ENCODE data around the gene XYLT1.
A peak's percentile ranks its signal among the peaks of the same experiment; 100 is the strongest.

Gene XYLT1

DNA sequence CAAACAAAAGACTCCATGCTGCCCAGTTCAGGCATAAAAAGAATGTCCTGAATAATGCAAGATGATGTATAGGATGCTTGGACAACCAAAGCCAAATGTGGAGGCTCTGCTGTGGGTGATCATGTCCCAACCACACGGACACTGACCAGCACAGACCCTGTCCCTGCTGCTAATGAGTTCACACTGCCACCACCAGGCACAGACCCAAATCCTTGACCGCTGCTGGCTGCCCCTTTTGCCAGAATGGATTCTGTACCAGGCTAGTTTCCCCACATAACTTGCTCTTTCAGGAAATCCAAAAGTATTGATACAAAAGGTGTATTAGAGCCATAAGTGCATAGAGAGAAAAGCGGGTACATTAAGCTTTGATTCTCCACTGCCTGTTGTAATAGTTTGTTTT is 60.9 kb downstream of the XYLT1 start:
- FAIRE-seq (no peak), DNase-seq (ENCODE audit: insufficient read length, low spot score) (no peak)
- no peak for TF ChIP-seq POU2F2 (IDR thresholded peaks at IDR 0.05; ENCODE audit: low read depth, low read length)
- TF ChIP-seq PAX5 (IDR thresholded peaks at IDR 0.05; ENCODE audit: insufficient read depth, low read length, severe bottlenecking), result no peak
- no peak for TF ChIP-seq SPI1 (IDR thresholded peaks at IDR 0.05; ENCODE audit: low read depth, low read length)
- TF ChIP-seq POLR2AphosphoS5 (IDR thresholded peaks at IDR 0.05; ENCODE audit: low read depth, low read length), result no peak
- no peak for TF ChIP-seq POLR2A (IDR thresholded peaks at IDR 0.05; ENCODE audit: low read depth, low read length)
- TF ChIP-seq TAF1 (IDR thresholded peaks at IDR 0.05; ENCODE audit: low read depth, low read length), result no peak

DNA sequence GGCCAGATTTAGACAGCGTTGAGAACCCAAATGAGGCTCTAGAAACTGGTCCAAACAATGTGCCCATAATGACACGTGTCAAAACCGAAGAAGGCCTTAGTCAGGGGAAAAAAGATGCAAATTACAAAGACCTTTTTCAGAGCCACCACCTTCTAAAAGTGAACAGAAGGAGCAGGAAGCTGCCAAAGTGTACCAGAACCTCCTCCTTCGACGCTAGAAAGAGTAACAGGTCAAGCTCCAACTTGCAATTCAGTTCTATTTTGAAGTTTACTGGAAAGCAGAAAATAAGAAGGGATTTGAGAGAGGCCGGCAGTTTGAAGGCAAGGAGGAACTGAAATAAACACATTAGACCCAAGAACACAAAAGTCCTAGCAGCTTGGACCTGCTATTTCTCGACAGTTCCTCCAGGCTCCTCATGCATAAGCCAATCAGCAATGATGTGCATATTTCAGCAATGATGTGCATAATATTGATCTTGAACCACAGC is 61.8 kb downstream of the XYLT1 start:
- TF ChIP-seq SPI1 (IDR thresholded peaks at IDR 0.05; ENCODE audit: low read depth, low read length), result peak; percentile 80
- TF ChIP-seq PAX5 (IDR thresholded peaks at IDR 0.05; ENCODE audit: insufficient read depth, low read length, severe bottlenecking), result no peak
- TF ChIP-seq TAF1 (IDR thresholded peaks at IDR 0.05; ENCODE audit: low read depth, low read length), result no peak
- peak; percentile 69; the same call in 1 of the 2 replicates for TF ChIP-seq POLR2AphosphoS5 (IDR thresholded peaks at IDR 0.05; ENCODE audit: low read depth, low read length)
- peak; percentile 74 for TF ChIP-seq POLR2A (IDR thresholded peaks at IDR 0.05; ENCODE audit: low read depth, low read length)
- peak; percentile 62 for TF ChIP-seq POU2F2 (IDR thresholded peaks at IDR 0.05; ENCODE audit: low read depth, low read length)
- FAIRE-seq (peak; percentile 84), DNase-seq (ENCODE audit: insufficient read length, low spot score) (peak; percentile 37)

DNA sequence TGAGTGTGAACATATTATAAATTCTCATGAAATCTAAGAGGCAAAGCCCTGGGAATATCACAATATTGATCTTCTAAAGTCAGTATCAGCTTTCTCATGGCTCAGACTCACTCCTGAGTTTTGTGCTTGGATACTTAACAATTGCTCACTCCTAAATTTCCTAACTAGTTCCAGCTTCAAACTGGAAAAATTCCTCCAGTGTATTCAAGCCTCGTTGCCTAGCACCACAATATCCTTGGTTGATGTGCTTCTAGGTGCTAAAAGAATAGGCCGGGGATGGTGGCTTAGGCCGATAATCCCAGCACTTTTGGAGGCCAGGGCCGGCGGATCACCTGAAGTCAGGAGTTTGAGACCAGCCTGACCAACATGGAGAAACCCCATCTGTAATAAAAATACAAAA is 62.5 kb downstream of the XYLT1 start:
- no peak for TF ChIP-seq SPI1 (IDR thresholded peaks at IDR 0.05; ENCODE audit: low read depth, low read length)
- TF ChIP-seq TAF1 (IDR thresholded peaks at IDR 0.05; ENCODE audit: low read depth, low read length), result no peak
- TF ChIP-seq POLR2AphosphoS5 (IDR thresholded peaks at IDR 0.05; ENCODE audit: low read depth, low read length), result no peak
- TF ChIP-seq POU2F2 (IDR thresholded peaks at IDR 0.05; ENCODE audit: low read depth, low read length), result no peak
- TF ChIP-seq PAX5 (IDR thresholded peaks at IDR 0.05; ENCODE audit: insufficient read depth, low read length, severe bottlenecking), result no peak
- no peak for TF ChIP-seq POLR2A (IDR thresholded peaks at IDR 0.05; ENCODE audit: low read depth, low read length)
- DNase-seq (ENCODE audit: insufficient read length, low spot score) (no peak), FAIRE-seq (no peak)

DNA sequence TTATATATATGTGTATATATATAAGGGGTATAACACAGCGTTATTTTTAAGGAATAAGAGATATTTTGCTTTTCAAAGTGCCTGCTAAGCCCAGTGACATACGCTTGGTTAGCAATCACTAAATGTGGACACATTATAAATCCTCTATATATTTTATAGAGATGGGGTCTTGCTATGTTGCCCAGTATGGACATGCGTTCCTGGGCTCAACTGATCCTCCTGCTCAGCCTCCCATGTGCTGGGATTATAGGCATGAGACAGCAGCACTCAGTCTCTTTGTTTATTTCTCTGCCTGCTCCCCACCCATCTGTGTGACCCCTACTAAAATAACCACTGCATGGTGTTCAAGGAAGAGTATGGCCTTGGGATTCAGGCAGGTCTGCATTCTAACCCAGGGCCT is 63.4 kb downstream of the XYLT1 start:
- no peak for FAIRE-seq
- TF ChIP-seq PAX5 (IDR thresholded peaks at IDR 0.05; ENCODE audit: insufficient read depth, low read length, severe bottlenecking), result no peak
- TF ChIP-seq TAF1 (IDR thresholded peaks at IDR 0.05; ENCODE audit: low read depth, low read length), result no peak
- TF ChIP-seq POLR2AphosphoS5 (IDR thresholded peaks at IDR 0.05; ENCODE audit: low read depth, low read length), result no peak
- no peak for TF ChIP-seq SPI1 (IDR thresholded peaks at IDR 0.05; ENCODE audit: low read depth, low read length)
- no peak for TF ChIP-seq POLR2A (IDR thresholded peaks at IDR 0.05; ENCODE audit: low read depth, low read length)
- no peak for TF ChIP-seq POU2F2 (IDR thresholded peaks at IDR 0.05; ENCODE audit: low read depth, low read length)
- DNase-seq (ENCODE audit: insufficient read length, low spot score), result no peak

DNA sequence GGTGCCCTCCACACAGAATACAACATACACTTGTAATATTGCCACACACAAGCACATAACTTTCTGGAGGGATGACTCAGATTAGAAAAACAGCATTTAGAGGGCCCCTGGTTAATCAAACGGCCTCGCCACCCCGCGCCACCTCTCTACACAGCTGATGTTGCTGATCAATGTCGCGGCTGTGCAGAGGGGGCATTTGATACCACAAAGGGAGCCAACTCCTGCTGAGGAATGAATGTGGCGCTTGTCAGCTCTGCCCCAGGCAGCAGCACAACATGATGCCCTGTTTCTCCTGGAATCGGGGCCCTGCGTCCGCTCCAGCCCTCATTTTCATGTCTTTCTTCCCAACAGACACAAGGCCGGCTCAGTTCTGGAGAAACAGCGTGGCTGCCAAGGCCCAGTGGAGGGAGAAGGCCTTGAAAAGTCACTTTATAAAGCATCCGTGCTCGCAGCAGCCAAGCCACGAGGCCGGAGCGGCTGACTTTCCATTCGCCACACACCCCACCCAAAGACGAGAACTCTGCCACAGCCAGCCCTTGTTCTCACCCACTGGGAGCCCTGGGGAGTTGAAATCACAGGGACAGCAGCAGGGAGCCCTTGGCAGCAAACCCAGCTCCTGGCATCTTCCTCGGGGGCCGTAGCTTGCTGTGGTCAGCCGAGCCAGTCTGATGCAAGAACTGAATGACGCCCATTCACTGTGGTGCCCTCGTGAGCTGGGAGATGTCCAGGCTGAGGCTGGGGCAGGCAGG is 65.6 kb downstream of the XYLT1 start:
- TF ChIP-seq POLR2AphosphoS5 (IDR thresholded peaks at IDR 0.05; ENCODE audit: low read depth, low read length) (no peak), PAX5 (IDR thresholded peaks at IDR 0.05; ENCODE audit: insufficient read depth, low read length, severe bottlenecking) (no peak), SPI1 (IDR thresholded peaks at IDR 0.05; ENCODE audit: low read depth, low read length) (no peak), TAF1 (IDR thresholded peaks at IDR 0.05; ENCODE audit: low read depth, low read length) (no peak), POLR2A (IDR thresholded peaks at IDR 0.05; ENCODE audit: low read depth, low read length) (no peak), POU2F2 (IDR thresholded peaks at IDR 0.05; ENCODE audit: low read depth, low read length) (no peak)
- DNase-seq (ENCODE audit: insufficient read length, low spot score) (no peak), FAIRE-seq (no peak)

DNA sequence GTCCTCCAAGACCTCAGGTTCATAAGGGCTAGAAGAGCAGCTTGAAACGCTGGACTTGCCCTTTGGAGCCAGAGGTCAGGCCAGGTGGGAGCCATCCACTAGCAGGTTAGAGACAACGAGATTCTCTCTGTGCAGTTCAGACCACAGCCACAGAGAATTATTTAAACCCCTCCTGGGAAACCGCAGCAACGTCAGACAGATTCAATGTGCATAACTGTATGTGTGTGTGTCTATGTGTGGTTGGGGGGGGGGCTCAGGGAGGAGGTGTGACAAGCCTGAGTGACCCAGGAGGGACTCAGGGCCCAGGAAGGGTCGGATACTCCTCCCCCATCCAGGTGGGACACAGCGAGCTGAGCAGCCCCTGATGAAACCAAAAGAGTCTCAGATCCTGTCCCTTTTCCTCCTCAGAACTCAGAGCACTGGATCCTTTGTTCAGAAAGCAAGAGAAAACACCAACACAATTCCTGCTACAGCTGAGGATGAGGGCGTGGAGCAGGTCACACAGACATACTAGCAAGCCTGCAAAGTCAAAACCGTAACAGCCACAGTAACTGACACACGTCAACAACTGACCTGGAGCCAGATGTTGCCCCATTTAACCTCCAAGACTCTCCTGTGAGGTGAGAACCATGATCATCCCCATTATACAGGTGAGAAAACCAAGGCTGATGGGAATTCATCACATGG is 66.8 kb downstream of the XYLT1 start:
- DNase-seq (ENCODE audit: insufficient read length, low spot score) (no peak), FAIRE-seq (no peak)
- TF ChIP-seq POU2F2 (IDR thresholded peaks at IDR 0.05; ENCODE audit: low read depth, low read length) (no peak), PAX5 (IDR thresholded peaks at IDR 0.05; ENCODE audit: insufficient read depth, low read length, severe bottlenecking) (no peak), SPI1 (IDR thresholded peaks at IDR 0.05; ENCODE audit: low read depth, low read length) (no peak), POLR2AphosphoS5 (IDR thresholded peaks at IDR 0.05; ENCODE audit: low read depth, low read length) (no peak), POLR2A (IDR thresholded peaks at IDR 0.05; ENCODE audit: low read depth, low read length) (no peak), TAF1 (IDR thresholded peaks at IDR 0.05; ENCODE audit: low read depth, low read length) (no peak)

DNA sequence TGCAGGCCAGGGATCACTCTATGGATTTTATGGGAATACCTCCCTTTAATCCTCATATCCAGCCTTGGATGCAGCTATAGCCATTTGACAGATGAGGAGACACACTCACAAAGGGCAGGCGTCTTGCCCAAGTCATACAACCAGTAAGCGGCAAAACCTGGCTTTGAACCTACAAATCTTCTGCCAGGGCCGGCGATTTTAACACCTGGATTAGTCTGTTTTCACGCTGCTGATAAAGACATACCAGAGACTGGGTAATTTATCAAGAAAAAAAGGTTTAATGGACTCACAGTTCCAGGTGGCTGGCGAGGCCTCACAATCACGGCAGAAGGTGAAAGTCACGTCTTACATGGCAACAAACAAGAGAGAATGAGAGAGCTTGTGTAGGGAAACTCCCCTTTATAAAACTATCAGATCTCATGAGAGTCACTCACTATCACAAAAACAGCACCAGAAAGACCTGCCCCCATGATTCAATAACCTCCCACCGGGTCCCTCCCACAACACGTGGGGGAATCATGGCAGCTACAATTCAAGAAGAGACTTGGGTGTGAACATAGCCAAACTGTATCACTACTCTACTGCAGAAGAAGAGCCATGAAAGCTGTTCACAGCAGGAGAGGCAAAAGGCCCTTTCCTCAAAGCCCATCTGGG is 67.5 kb downstream of the XYLT1 start:
- no peak for FAIRE-seq
- TF ChIP-seq POLR2AphosphoS5 (IDR thresholded peaks at IDR 0.05; ENCODE audit: low read depth, low read length), result no peak
- no peak for TF ChIP-seq SPI1 (IDR thresholded peaks at IDR 0.05; ENCODE audit: low read depth, low read length)
- TF ChIP-seq PAX5 (IDR thresholded peaks at IDR 0.05; ENCODE audit: insufficient read depth, low read length, severe bottlenecking), result no peak
- no peak for TF ChIP-seq POU2F2 (IDR thresholded peaks at IDR 0.05; ENCODE audit: low read depth, low read length)
- no peak for TF ChIP-seq TAF1 (IDR thresholded peaks at IDR 0.05; ENCODE audit: low read depth, low read length)
- TF ChIP-seq POLR2A (IDR thresholded peaks at IDR 0.05; ENCODE audit: low read depth, low read length), result no peak

DNA sequence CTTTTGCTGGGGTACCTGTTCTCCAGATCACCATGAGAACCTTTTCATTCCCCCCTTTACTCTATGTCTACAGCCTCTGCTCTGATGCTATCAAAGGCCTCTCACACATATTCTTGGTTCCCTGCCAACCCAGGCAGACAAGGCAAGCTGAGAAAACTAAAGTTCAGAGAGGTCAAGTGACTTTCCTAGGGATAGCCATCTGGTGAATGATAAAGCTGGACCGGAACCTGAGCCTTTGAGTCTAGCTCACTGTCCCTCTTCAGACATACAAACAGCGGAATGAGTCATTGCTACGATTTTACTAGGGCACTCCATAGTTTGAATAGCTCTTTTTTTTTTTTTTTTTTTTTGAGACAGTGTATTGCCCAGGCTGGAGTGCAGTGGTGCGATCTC is 73.3 kb downstream of the XYLT1 start:
- FAIRE-seq (no peak), DNase-seq (ENCODE audit: insufficient read length, low spot score) (no peak)
- TF ChIP-seq PAX5 (IDR thresholded peaks at IDR 0.05; ENCODE audit: insufficient read depth, low read length, severe bottlenecking), result no peak
- no peak for TF ChIP-seq TAF1 (IDR thresholded peaks at IDR 0.05; ENCODE audit: low read depth, low read length)
- no peak for TF ChIP-seq POU2F2 (IDR thresholded peaks at IDR 0.05; ENCODE audit: low read depth, low read length)
- no peak for TF ChIP-seq POLR2AphosphoS5 (IDR thresholded peaks at IDR 0.05; ENCODE audit: low read depth, low read length)
- TF ChIP-seq SPI1 (IDR thresholded peaks at IDR 0.05; ENCODE audit: low read depth, low read length), result no peak
- no peak for TF ChIP-seq POLR2A (IDR thresholded peaks at IDR 0.05; ENCODE audit: low read depth, low read length)

More for the DNA sequence above, 67.5 kb downstream of the XYLT1 start:
- DNase-seq (ENCODE audit: insufficient read length, low spot score), result no peak
